Erythroblast (primary cell): Measurements from ENCODE around the gene ANKRD31.

ENCODE experiments used
- GATA1 ChIP-seq: IDR thresholded peaks from 2 replicates; pipeline ENCODE4 v1.6.1; 2011; ENCODE audit warnings: low read depth, mild to moderate bottlenecking, control low read depth, low read length, moderate library complexity
- POLR2A ChIP-seq: IDR thresholded peaks from 2 replicates; pipeline ENCODE4 v1.6.1; 2011; ENCODE audit warnings: mild to moderate bottlenecking, low read length

- TF ChIP-seq POLR2A (no peak), GATA1 (no peak)
Measured at GRCh38 chr5:75059912-75060545, 176.6 kb downstream of the ANKRD31 start.
